ENCODE data around the gene XPNPEP1. TPM values are rescaled to one million over a fixed set of nuclear protein-coding genes. Genes with fewer than 3 reads are reported as not detected.

Gene XPNPEP1
- polyA plus RNA-seq, 3 donors, result 78.8 to 83.6 (median 83.1) TPM

GRCh38 chr10:109952526-109952925 lies 29.2 kb upstream of the XPNPEP1 start:
- no peak for DNase-seq (ENCODE audit: low read depth in 3 of 3, low spot score in 2 of 3)

- DNase-seq (ENCODE audit: low read depth in 3 of 3, low spot score in 2 of 3), result no peak
These were observed 24.0 kb upstream of the XPNPEP1 start for GRCh38 chr10:109947111-109947920.

GRCh38 chr10:109946680-109947079 lies 23.4 kb upstream of the XPNPEP1 start:
- no peak for DNase-seq (ENCODE audit: low read depth in 3 of 3, low spot score in 2 of 3)

GRCh38 chr10:109945473-109946177 lies 22.3 kb upstream of the XPNPEP1 start:
- no peak for DNase-seq (ENCODE audit: low read depth in 3 of 3, low spot score in 2 of 3)

- DNase-seq (ENCODE audit: low read depth in 3 of 3, low spot score in 2 of 3), result no peak
These were observed 21.3 kb upstream of the XPNPEP1 start for GRCh38 chr10:109944613-109945012.

- no peak for DNase-seq (ENCODE audit: low read depth in 3 of 3, low spot score in 2 of 3)
These were observed 18.0 kb upstream of the XPNPEP1 start for GRCh38 chr10:109941236-109941862.

GRCh38 chr10:109940553-109940952 lies 17.2 kb upstream of the XPNPEP1 start:
- DNase-seq (ENCODE audit: low read depth in 3 of 3, low spot score in 2 of 3), result no peak

- no peak for DNase-seq (ENCODE audit: low read depth in 3 of 3, low spot score in 2 of 3)
These were observed 16.8 kb upstream of the XPNPEP1 start for GRCh38 chr10:109940117-109940516.

- DNase-seq (ENCODE audit: low read depth in 3 of 3, low spot score in 2 of 3), result no peak
These were observed 16.1 kb upstream of the XPNPEP1 start for GRCh38 chr10:109939315-109939961.

GRCh38 chr10:109937460-109938065 lies 14.3 kb upstream of the XPNPEP1 start:
- no peak for DNase-seq (ENCODE audit: low read depth in 3 of 3, low spot score in 2 of 3)

GRCh38 chr10:109934958-109935793 lies 11.9 kb upstream of the XPNPEP1 start:
- no peak for DNase-seq (ENCODE audit: low read depth in 3 of 3, low spot score in 2 of 3)

- no peak for DNase-seq (ENCODE audit: low read depth in 3 of 3, low spot score in 2 of 3)
These were observed 10.8 kb upstream of the XPNPEP1 start for GRCh38 chr10:109933984-109934565.

GRCh38 chr10:109932968-109933367 lies 9.7 kb upstream of the XPNPEP1 start:
- no peak for DNase-seq (ENCODE audit: low read depth in 3 of 3, low spot score in 2 of 3)

- no peak for DNase-seq (ENCODE audit: low read depth in 3 of 3, low spot score in 2 of 3)
These were observed 9.1 kb upstream of the XPNPEP1 start for GRCh38 chr10:109932391-109932790.

GRCh38 chr10:109931163-109931562 lies 7.9 kb upstream of the XPNPEP1 start:
- no peak for DNase-seq (ENCODE audit: low read depth in 3 of 3, low spot score in 2 of 3)

GRCh38 chr10:109929501-109930219 lies 6.3 kb upstream of the XPNPEP1 start:
- DNase-seq (ENCODE audit: low read depth in 3 of 3, low spot score in 2 of 3), result no peak

GRCh38 chr10:109928475-109928891 lies 5.2 kb upstream of the XPNPEP1 start:
- DNase-seq (ENCODE audit: low read depth in 3 of 3, low spot score in 2 of 3), result no peak

GRCh38 chr10:109926825-109927224 lies 3.5 kb upstream of the XPNPEP1 start:
- DNase-seq (ENCODE audit: low read depth in 3 of 3, low spot score in 2 of 3), result no peak

All from right renal cortex interstitium (tissue), 3 donors.